HepG2 (cell line): Measurements from ENCODE around the gene PIK3CA. TPM values are rescaled to one million over a fixed set of nuclear protein-coding genes. Genes with fewer than 3 reads are reported as not detected.

Experiments used
- ATAC-seq: fragments of 200-7000 bp; cut with Tn5 transposase; 3 replicates; pipeline ENCODE4 v1.9.1; 2020; ENCODE audit warnings: mild to moderate bottlenecking, moderate library complexity
- BruUV-seq: library from RNA; stranded (reverse); fragments of 400-500 nt; replicated peaks from 2 replicates; lab custom pipeline; 2021; lab: Mats Ljungman, UMichigan
- CTCF ChIA-PET: fragments of 300-600 bp; formaldehyde crosslinking; extraction: SDS; loops from one replicate; lab custom pipeline; 2021; ENCODE audit warnings: low total read pairs, inconsistent platforms, low intra/inter-chr PET ratio; lab: Yijun Ruan, JAX
- POLR2A ChIA-PET: fragments of 350-600 bp; sonication (Branson Sonifier 250); formaldehyde crosslinking; loops from one replicate; lab custom pipeline; 2020; ENCODE audit warnings: antibody characterized with exemption, inconsistent platforms; lab: Yijun Ruan, JAX
- DNase-seq: peaks from one replicate; pipeline ENCODE4 v3.0.0-alpha.2; 2015; ENCODE audit warnings: low spot score
- FAIRE-seq: peaks from 3 replicates; lab custom pipeline; 2011; peaks lifted over from hg19 to GRCh38; lab: Jason Lieb, UNC
- H2AFZ ChIP-seq: one replicate; pipeline ENCODE4 v1.6.1; 2011; ENCODE audit warnings: low read length, inconsistent platforms
- H3K27ac ChIP-seq: fragments of 300-600 bp; 3 replicates; pipeline ENCODE4 v1.8.0; 2011; ENCODE audit warnings: mixed run types, mild to moderate bottlenecking, mixed read lengths, low read length, inconsistent platforms; ENCODE audit not compliant: insufficient read depth; ENCODE audit errors: extremely low read length
- H3K27me3 ChIP-seq, 2 experiments: fragments of 200-600 bp in 1 of 2; 2 replicates in 1 of 2; 3 replicates in 1 of 2; pipeline versions ENCODE4 v1.6.0 to v1.8.0; 2011; ENCODE audit warnings: low read length in 2 of 2, mild to moderate bottlenecking in 2 of 2, moderate library complexity in 2 of 2, inconsistent platforms in 1 of 2; ENCODE audit not compliant: insufficient read depth in 2 of 2, control insufficient read depth in 1 of 2
- H3K36me3 ChIP-seq, 2 experiments: fragments of 200-600 bp in 1 of 2; replicated peaks in 1 of 2; 2 replicates in 1 of 2; 3 replicates in 1 of 2; pipeline versions ENCODE4 v1.5.1 to v1.8.0; 2011; ENCODE audit warnings: low read length in 2 of 2, inconsistent platforms in 1 of 2; ENCODE audit not compliant: insufficient read depth in 2 of 2, control insufficient read depth in 1 of 2
- H3K4me1 ChIP-seq: 2 replicates; pipeline ENCODE4 v1.5.1; 2012; ENCODE audit warnings: low read length, inconsistent platforms; ENCODE audit not compliant: insufficient read depth
- H3K4me2 ChIP-seq: 2 replicates; pipeline ENCODE4 v1.6.0; 2011; ENCODE audit warnings: low read depth, low read length, inconsistent platforms
- H3K4me3 ChIP-seq, 3 experiments: fragments of 200-600 bp in 1 of 3; sonication (generic), shearing (Covaris generic) in 1 of 3; replicated peaks in 1 of 3; 2 replicates each; pipeline ENCODE4 v1.5.1; 2011 to 2016; ENCODE audit warnings: low read length in 3 of 3, inconsistent platforms in 2 of 3, low read depth in 2 of 3, mild to moderate bottlenecking in 2 of 3, control low read depth in 1 of 3, mixed read lengths in 1 of 3; ENCODE audit not compliant: insufficient read depth in 1 of 3
- H3K79me2 ChIP-seq: one replicate; pipeline ENCODE4 v1.6.1; 2011; ENCODE audit warnings: low read length, inconsistent platforms; ENCODE audit not compliant: insufficient read depth
- H3K9ac ChIP-seq: 2 replicates; pipeline ENCODE4 v1.6.0; 2011; ENCODE audit warnings: mild to moderate bottlenecking, low read depth, low read length, inconsistent platforms; ENCODE audit not compliant: insufficient read depth
- H3K9me3 ChIP-seq: 2 replicates; pipeline ENCODE4 v1.5.1; 2012; ENCODE audit warnings: mild to moderate bottlenecking, low read length
- H4K20me1 ChIP-seq: 2 replicates; pipeline ENCODE4 v1.6.0; 2011; ENCODE audit warnings: inconsistent platforms, mild to moderate bottlenecking, low read length, moderate library complexity; ENCODE audit not compliant: insufficient read depth
- FOXC1 ChIP-seq: sonication (generic); formaldehyde crosslinking; IDR thresholded peaks from 2 replicates; pipeline ENCODE4 v1.8.0; 2022; ENCODE audit warnings: mild to moderate bottlenecking, missing genetic modification reagents, borderline replicate concordance
- SMAD3 ChIP-seq: sonication (generic); formaldehyde crosslinking; IDR thresholded peaks from 2 replicates; pipeline ENCODE4 v1.4.0; 2020; ENCODE audit warnings: missing genetic modification reagents
- ZMAT5 ChIP-seq: sonication (generic); formaldehyde crosslinking; IDR thresholded peaks from 2 replicates; pipeline ENCODE4 v1.5.0; 2020; ENCODE audit warnings: mild to moderate bottlenecking, low read depth, missing genetic modification reagents, borderline replicate concordance
- ZNF576 ChIP-seq: sonication (generic); formaldehyde crosslinking; IDR thresholded peaks from 2 replicates; pipeline ENCODE4 v1.4.0; 2020; ENCODE audit warnings: mild to moderate bottlenecking, missing genetic modification reagents
- ZNF607 ChIP-seq: sonication (generic); formaldehyde crosslinking; IDR thresholded peaks from 2 replicates; pipeline ENCODE4 v1.5.1; 2020; ENCODE audit warnings: missing genetic modification reagents, mild to moderate bottlenecking, borderline replicate concordance
- ZSCAN25 ChIP-seq: sonication (generic); formaldehyde crosslinking; IDR thresholded peaks from 2 replicates; pipeline ENCODE4 v1.8.0; 2022; ENCODE audit warnings: mild to moderate bottlenecking, missing genetic modification reagents
- WGBS: methylation state at CpG from one replicate; pipeline ENCODE4 v1.1.6; 2017; ENCODE audit warnings: low lambda C conversion rate; 5-methylcytosine and 5-hydroxymethylcytosine counted together
- in situ Hi-C: cut with HindIII; loops from 2 replicates; pipeline ENCODE4 v1.10.0; 2017; ENCODE audit warnings: low pct_unique_long_range_greater_than_20kb; ENCODE audit not compliant: extremely low pct_ligation_motif_present
- intact Hi-C: fragments of 100-400 bp; cut with micrococcal nuclease; formaldehyde crosslinking; loops from one replicate; pipeline ENCODE4 v1.10.0; 2022; ENCODE audit not compliant: unreplicated experiment
- polyA plus RNA-seq, 8 experiments: library from polyadenylated mRNA; depleted of rRNA in 3 of 8; stranded (reverse) in 7 of 8; unstranded in 1 of 8; fragments of >200 nt; fragmentation: Illumina TruSeq in 4 of 8; extraction: Trizol in 4 of 8; gene quantifications; 2 replicates each; pipeline versions ENCODE4 v1.2.1 to v1.2.3, GENCODE V29; 2011 to 2016; ENCODE audit warnings: low read depth in 4 of 8, missing spikeins in 1 of 8, mixed read lengths in 1 of 8; ENCODE audit not compliant: insufficient read depth in 1 of 8
- total RNA-seq, 5 experiments: library from RNA; depleted of rRNA; stranded (reverse); fragments of >200 nt; fragmentation: Illumina TruSeq; extraction: Trizol; gene quantifications; 2 replicates each; pipeline ENCODE4 v1.2.3, GENCODE V29; 2016; ENCODE audit warnings: low read depth in 1 of 5
- TF ChIP-seq, protein P1 (sequence below): sonication (generic); formaldehyde crosslinking; IDR thresholded peaks from 2 replicates; pipeline ENCODE4 v1.5.0; 2020; ENCODE audit warnings: mild to moderate bottlenecking, missing genetic modification reagents
- TF ChIP-seq, protein P2 (sequence below): sonication (generic); formaldehyde crosslinking; IDR thresholded peaks from 2 replicates; pipeline ENCODE4 v1.8.0; 2022; ENCODE audit warnings: mild to moderate bottlenecking, missing genetic modification reagents, moderate library complexity

PIK3CA gene
- total and polyA plus RNA-seq, 2 of the 13 experiments (the other 11 are each of a cell fraction or from before 2014, with no cell fraction given): 5.7 to 11.4 TPM

DNA sequence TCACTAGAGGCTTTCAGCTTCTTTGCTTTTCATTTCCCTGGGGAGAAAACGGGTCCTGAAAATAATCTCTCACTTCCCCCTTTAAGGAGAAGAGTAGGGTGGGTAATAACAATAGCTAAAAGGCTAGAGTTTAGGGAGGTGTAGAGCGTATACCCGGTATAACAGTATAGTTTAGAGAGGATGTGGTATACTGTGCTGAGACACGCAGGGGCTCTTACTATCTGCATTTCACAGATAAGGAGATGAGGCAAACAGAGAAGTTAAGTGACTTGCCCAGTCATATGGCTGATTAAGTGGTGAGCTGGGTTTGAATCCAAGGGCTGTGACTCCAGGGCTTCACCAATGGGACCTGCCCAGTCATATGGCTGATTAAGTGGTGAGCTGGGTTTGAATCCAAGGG lies 117.7 kb downstream of the PIK3CA start:
- CTCF ChIA-PET: no interaction called here
- no peak for DNase-seq
- no peak for ATAC-seq
- Histone ChIP-seq H3K79me2 (no peaks in the 10 kb centered on the region), H3K4me1 (peaks cover 26% of the 10 kb centered on the region), H4K20me1 (no peaks in the 10 kb centered on the region), H3K9me3 (no peaks in the 10 kb centered on the region), H3K27ac (no peak overlapping the region), H3K4me2 (no peak overlapping the region), H3K36me3 (no peaks in the 10 kb centered on the region), H3K4me3 (no peak overlapping the region), H3K27me3 (no peaks in the 10 kb centered on the region; a peak in 1 of 5 replicates), H3K9ac (no peak overlapping the region), H2AFZ (no peak overlapping the region)
- in situ Hi-C loops (no loop called here), intact Hi-C loops (no loop called here)
- no peak for TF ChIP-seq FOXC1 (CRISPR knock-in tag)
- TF ChIP-seq ZMAT5 (CRISPR knock-in tag): no peak
- TF ChIP-seq, protein P1, sequence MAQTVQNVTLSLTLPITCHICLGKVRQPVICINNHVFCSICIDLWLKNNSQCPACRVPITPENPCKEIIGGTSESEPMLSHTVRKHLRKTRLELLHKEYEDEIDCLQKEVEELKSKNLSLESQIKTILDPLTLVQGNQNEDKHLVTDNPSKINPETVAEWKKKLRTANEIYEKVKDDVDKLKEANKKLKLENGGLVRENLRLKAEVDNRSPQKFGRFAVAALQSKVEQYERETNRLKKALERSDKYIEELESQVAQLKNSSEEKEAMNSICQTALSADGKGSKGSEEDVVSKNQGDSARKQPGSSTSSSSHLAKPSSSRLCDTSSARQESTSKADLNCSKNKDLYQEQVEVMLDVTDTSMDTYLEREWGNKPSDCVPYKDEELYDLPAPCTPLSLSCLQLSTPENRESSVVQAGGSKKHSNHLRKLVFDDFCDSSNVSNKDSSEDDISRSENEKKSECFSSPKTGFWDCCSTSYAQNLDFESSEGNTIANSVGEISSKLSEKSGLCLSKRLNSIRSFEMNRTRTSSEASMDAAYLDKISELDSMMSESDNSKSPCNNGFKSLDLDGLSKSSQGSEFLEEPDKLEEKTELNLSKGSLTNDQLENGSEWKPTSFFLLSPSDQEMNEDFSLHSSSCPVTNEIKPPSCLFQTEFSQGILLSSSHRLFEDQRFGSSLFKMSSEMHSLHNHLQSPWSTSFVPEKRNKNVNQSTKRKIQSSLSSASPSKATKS (CRISPR knock-in tag): no peak
- no peak for TF ChIP-seq ZSCAN25 (CRISPR knock-in tag)
- POLR2A ChIA-PET: no interaction called here
- FAIRE-seq: no peak
- no TSS peak for BruUV-seq
- 37% methylated on average over 4 of the region's 4 CpGs for WGBS

- WGBS: 70% methylated on average over 21 of the region's 21 CpGs
- intact Hi-C loops (no loop called here), in situ Hi-C loops (no loop called here)
- no peaks in the 10 kb centered on the region; a peak in 1 of 5 replicates for H3K27me3 ChIP-seq
- no peak overlapping the region for H3K4me3 ChIP-seq
- TF ChIP-seq, protein P2, sequence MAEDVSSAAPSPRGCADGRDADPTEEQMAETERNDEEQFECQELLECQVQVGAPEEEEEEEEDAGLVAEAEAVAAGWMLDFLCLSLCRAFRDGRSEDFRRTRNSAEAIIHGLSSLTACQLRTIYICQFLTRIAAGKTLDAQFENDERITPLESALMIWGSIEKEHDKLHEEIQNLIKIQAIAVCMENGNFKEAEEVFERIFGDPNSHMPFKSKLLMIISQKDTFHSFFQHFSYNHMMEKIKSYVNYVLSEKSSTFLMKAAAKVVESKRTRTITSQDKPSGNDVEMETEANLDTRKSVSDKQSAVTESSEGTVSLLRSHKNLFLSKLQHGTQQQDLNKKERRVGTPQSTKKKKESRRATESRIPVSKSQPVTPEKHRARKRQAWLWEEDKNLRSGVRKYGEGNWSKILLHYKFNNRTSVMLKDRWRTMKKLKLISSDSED (CRISPR knock-in tag): no peak
- TF ChIP-seq SMAD3 (CRISPR knock-in tag) (no peak), ZNF607 (CRISPR knock-in tag) (no peak), ZNF576 (CRISPR knock-in tag) (no peak)
- H4K20me1 ChIP-seq: no peaks in the 10 kb centered on the region
- no peak overlapping the region for H3K9ac ChIP-seq
- H2AFZ ChIP-seq: no peak overlapping the region
- no peak overlapping the region for H3K4me2 ChIP-seq
- no TSS peak for BruUV-seq
- ATAC-seq: no peak
- no peaks in the 10 kb centered on the region for H3K79me2 ChIP-seq
- H3K27ac ChIP-seq: no peak overlapping the region
- no peaks in the 10 kb centered on the region for H3K9me3 ChIP-seq
- H3K4me1 ChIP-seq: peaks cover 23% of the 10 kb centered on the region
- no peak for DNase-seq
- no peak for FAIRE-seq
- ChIA-PET CTCF (no interaction called here), POLR2A (no interaction called here)
- H3K36me3 ChIP-seq: no peaks in the 10 kb centered on the region
These were observed 118.6 kb downstream of the PIK3CA start for GRCh38 chr3:179266701-179267211.
